ENCODE data around the gene NRG3. TPM values are rescaled to one million over a fixed set of nuclear protein-coding genes. Genes with fewer than 3 reads are reported as not detected.

Gene NRG3
- total and polyA plus RNA-seq, 7 donors: 0.03 to 0.10 TPM; not detected in 5

GRCh38 chr10:82308641-82309040 lies 433.6 kb downstream of the NRG3 start:
- intact Hi-C loops (cut with DNase I): no loop called here
- TF ChIP-seq CTCF (IDR thresholded peaks at IDR 0.05): no peak
- Histone ChIP-seq H3K4me1 (no peaks in the 10 kb centered on the region), H3K4me3 (no peak overlapping the region), H3K27me3 (ENCODE audit: insufficient read depth in 3 of 3, low read length in 2 of 3) (no peaks in the 10 kb centered on the region), H3K27ac (no peak overlapping the region), H3K9me3 (no peaks in the 10 kb centered on the region), H3K36me3 (ENCODE audit: insufficient read depth in 1 of 2, low read depth in 1 of 2) (no peaks in the 10 kb centered on the region)
- DNase-seq (no peak), ATAC-seq (no peak)
- 63 to 78% (median 71%) methylated on average over 4 of the region's 4 CpGs for WGBS, 3 donors

- no peaks in the 10 kb centered on the region for H3K27me3 ChIP-seq (ENCODE audit: insufficient read depth in 3 of 3, low read length in 2 of 3)
- no peak for TF ChIP-seq CTCF (IDR thresholded peaks at IDR 0.05)
- ATAC-seq (no peak), DNase-seq (no peak)
- H3K27ac ChIP-seq: no peak overlapping the region
- no peak overlapping the region for H3K4me3 ChIP-seq
- H3K9me3 ChIP-seq: no peaks in the 10 kb centered on the region
- intact Hi-C loops (cut with DNase I): no loop called here
- H3K4me1 ChIP-seq: no peaks in the 10 kb centered on the region
- 62 to 94% (median 82%) methylated on average over 2 to 3 of the region's 3 CpGs for WGBS, 3 donors
- no peaks in the 10 kb centered on the region for H3K36me3 ChIP-seq (ENCODE audit: insufficient read depth in 1 of 2, low read depth in 1 of 2)
These were observed 435.8 kb downstream of the NRG3 start for GRCh38 chr10:82310839-82311238.

- 44 to 55% (median 52%) methylated on average over 3 of the region's 3 CpGs for WGBS, 3 donors
- intact Hi-C loops (cut with DNase I): no loop called here
- H3K27ac ChIP-seq: no peak overlapping the region
- DNase-seq (no peak), ATAC-seq (peak in 3 of 4 donors; percentile 44 to 75 (median 48))
- H3K9me3 ChIP-seq: no peaks in the 10 kb centered on the region
- no peaks in the 10 kb centered on the region for H3K36me3 ChIP-seq (ENCODE audit: insufficient read depth in 1 of 2, low read depth in 1 of 2)
- no peak for TF ChIP-seq CTCF (IDR thresholded peaks at IDR 0.05)
- H3K4me1 ChIP-seq: no peaks in the 10 kb centered on the region
- H3K4me3 ChIP-seq: no peak overlapping the region
- no peaks in the 10 kb centered on the region for H3K27me3 ChIP-seq (ENCODE audit: insufficient read depth in 3 of 3, low read length in 2 of 3)
These were observed 438.4 kb downstream of the NRG3 start for GRCh38 chr10:82313401-82313800.

- Histone ChIP-seq H3K4me1 (no peaks in the 10 kb centered on the region), H3K4me3 (no peak overlapping the region), H3K27me3 (ENCODE audit: insufficient read depth in 3 of 3, low read length in 2 of 3) (no peaks in the 10 kb centered on the region), H3K36me3 (ENCODE audit: insufficient read depth in 1 of 2, low read depth in 1 of 2) (no peaks in the 10 kb centered on the region), H3K9me3 (no peaks in the 10 kb centered on the region), H3K27ac (no peak overlapping the region)
- no peak for TF ChIP-seq CTCF (IDR thresholded peaks at IDR 0.05)
- 35 to 39% (median 37%) methylated on average over 3 of the region's 3 CpGs for WGBS, 3 donors
- ATAC-seq: no peak
- DNase-seq: no peak
- intact Hi-C loops (cut with DNase I): no loop called here
These were observed 443.5 kb downstream of the NRG3 start for GRCh38 chr10:82318534-82318933.

- H3K9me3 ChIP-seq: no peaks in the 10 kb centered on the region
- H3K4me1 ChIP-seq: no peaks in the 10 kb centered on the region
- TF ChIP-seq CTCF (IDR thresholded peaks at IDR 0.05): no peak
- intact Hi-C loops (cut with DNase I): no loop called here
- H3K4me3 ChIP-seq: no peak overlapping the region
- DNase-seq: no peak
- H3K27me3 ChIP-seq (ENCODE audit: insufficient read depth in 3 of 3, low read length in 2 of 3): no peaks in the 10 kb centered on the region
- no peak overlapping the region for H3K27ac ChIP-seq
- ATAC-seq: peak in 1 of 4 donors; percentile 61
- no peaks in the 10 kb centered on the region for H3K36me3 ChIP-seq (ENCODE audit: insufficient read depth in 1 of 2, low read depth in 1 of 2)
- WGBS, 3 donors: 31 to 35% (median 33%) methylated on average over 5 of the region's 5 CpGs
These were observed 444.1 kb downstream of the NRG3 start for GRCh38 chr10:82319074-82319473.
